ENCODE measurements around the gene TEX11.

DNA sequence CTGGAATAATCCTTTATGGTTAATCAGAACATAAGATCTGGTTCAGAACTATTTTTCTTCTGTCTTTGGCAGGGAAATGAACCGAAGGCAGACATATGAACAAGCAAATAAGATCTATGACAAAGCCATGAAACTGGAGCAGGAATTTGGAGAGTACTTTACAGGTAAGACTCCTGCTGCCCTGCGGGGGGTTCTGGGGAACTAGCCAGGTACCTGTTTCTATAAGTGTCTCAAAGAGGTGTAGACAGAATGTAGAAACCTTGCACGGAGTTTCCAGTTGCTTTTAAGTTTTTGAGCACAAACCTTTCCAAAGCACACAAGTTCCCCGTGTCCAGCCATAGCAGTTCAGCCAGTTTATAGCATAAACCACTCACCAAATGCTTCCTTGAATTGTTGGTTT lies 407.7 kb downstream of the TEX11 start:
- no peak for TF ChIP-seq POLR2A (IDR thresholded peaks at IDR 0.05)
- TF ChIP-seq, protein P1, sequence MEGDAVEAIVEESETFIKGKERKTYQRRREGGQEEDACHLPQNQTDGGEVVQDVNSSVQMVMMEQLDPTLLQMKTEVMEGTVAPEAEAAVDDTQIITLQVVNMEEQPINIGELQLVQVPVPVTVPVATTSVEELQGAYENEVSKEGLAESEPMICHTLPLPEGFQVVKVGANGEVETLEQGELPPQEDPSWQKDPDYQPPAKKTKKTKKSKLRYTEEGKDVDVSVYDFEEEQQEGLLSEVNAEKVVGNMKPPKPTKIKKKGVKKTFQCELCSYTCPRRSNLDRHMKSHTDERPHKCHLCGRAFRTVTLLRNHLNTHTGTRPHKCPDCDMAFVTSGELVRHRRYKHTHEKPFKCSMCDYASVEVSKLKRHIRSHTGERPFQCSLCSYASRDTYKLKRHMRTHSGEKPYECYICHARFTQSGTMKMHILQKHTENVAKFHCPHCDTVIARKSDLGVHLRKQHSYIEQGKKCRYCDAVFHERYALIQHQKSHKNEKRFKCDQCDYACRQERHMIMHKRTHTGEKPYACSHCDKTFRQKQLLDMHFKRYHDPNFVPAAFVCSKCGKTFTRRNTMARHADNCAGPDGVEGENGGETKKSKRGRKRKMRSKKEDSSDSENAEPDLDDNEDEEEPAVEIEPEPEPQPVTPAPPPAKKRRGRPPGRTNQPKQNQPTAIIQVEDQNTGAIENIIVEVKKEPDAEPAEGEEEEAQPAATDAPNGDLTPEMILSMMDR (IDR thresholded peaks at IDR 0.05): no peak
- TF ChIP-seq EP300 (IDR thresholded peaks at IDR 0.05): no peak
